ENCODE data around the gene LRP8. TPM values are rescaled to one million over a fixed set of nuclear protein-coding genes. Genes with fewer than 3 reads are reported as not detected.

The LRP8 gene
- total RNA-seq, 1 donor from 2014 or later, result 8.4 TPM

DNA sequence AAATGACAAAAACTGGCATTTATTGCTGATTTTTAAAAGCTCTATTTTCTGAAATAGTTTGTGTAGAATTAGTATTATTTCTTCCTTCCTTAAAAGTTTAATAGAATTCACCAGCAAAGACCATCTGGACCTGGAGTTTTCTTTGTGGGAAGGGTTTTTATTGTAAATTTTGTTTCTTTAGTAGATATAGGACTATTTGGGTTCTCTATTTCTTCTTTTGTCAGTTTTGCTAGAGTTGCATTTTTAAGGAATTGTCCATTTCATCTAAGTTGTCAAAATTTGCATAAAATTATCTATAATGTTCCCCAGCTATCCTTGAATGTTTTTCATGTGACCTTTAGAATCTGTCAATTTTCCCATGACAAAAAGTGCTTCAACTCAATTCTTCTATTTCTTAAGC, 28.8 kb upstream of the LRP8 start:
- H3K27me3 ChIP-seq (ENCODE audit: control insufficient read depth, insufficient read depth, low read length), result no peaks in the 10 kb centered on the region
- H3K4me3 ChIP-seq (ENCODE audit: low read depth, low read length), result no peak overlapping the region
- TF ChIP-seq, protein P1, sequence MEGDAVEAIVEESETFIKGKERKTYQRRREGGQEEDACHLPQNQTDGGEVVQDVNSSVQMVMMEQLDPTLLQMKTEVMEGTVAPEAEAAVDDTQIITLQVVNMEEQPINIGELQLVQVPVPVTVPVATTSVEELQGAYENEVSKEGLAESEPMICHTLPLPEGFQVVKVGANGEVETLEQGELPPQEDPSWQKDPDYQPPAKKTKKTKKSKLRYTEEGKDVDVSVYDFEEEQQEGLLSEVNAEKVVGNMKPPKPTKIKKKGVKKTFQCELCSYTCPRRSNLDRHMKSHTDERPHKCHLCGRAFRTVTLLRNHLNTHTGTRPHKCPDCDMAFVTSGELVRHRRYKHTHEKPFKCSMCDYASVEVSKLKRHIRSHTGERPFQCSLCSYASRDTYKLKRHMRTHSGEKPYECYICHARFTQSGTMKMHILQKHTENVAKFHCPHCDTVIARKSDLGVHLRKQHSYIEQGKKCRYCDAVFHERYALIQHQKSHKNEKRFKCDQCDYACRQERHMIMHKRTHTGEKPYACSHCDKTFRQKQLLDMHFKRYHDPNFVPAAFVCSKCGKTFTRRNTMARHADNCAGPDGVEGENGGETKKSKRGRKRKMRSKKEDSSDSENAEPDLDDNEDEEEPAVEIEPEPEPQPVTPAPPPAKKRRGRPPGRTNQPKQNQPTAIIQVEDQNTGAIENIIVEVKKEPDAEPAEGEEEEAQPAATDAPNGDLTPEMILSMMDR (IDR thresholded peaks at IDR 0.05; ENCODE audit: insufficient read depth, low read length, severe bottlenecking), result no peak
- no peaks in the 10 kb centered on the region for H3K36me3 ChIP-seq (ENCODE audit: control insufficient read depth, insufficient read depth, low read length)
- DNase-seq (ENCODE audit: low read depth) (no peak), FAIRE-seq (no peak)

DNA sequence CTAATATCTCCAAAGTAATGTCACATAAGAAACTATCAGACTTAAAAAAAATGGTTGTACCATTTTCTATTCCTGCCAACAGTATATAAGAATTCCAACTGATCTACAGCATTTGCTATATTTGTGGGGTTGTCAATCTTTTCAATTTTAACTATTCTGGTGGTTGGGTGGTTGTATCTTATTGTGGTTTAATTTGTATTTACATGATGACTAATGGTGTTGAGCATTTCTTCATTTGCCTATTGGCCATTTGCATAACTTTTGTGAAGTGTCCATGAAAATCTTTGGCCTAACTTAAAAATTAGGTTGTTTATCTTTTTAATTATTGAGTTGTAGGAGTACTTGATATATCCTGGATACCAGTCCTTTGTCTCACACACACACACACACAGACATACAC, 26.2 kb upstream of the LRP8 start:
- no peak for FAIRE-seq
- Histone ChIP-seq H3K36me3 (ENCODE audit: control insufficient read depth, insufficient read depth, low read length) (no peaks in the 10 kb centered on the region), H3K4me3 (ENCODE audit: low read depth, low read length) (no peak overlapping the region), H3K27me3 (ENCODE audit: control insufficient read depth, insufficient read depth, low read length) (peaks cover 1% of the 10 kb centered on the region)
- TF ChIP-seq, protein P1 (IDR thresholded peaks at IDR 0.05; ENCODE audit: insufficient read depth, low read length, severe bottlenecking), result no peak
- DNase-seq (ENCODE audit: low read depth), result peak; percentile 6

DNA sequence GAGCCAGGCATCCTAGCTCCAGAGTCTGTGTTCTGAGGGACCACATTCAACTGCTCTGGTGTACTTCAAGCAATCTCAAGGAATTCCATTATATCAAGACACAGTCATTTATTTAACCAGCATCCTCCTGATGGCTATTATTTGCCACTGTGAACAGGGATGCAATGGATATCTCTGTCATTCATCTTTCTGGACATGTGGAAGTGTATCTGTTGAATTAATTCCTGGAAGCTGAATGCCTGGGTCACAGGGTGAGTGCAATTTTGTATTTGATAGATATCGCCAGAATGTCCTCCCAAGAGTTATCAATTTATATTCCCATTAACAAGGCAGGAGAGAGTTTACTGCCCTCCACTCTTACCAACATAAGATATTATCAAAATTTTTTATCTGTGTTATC, 24.7 kb upstream of the LRP8 start:
- Histone ChIP-seq H3K27me3 (ENCODE audit: control insufficient read depth, insufficient read depth, low read length) (peaks cover 1% of the 10 kb centered on the region), H3K4me3 (ENCODE audit: low read depth, low read length) (no peak overlapping the region), H3K36me3 (ENCODE audit: control insufficient read depth, insufficient read depth, low read length) (no peaks in the 10 kb centered on the region)
- FAIRE-seq, result no peak
- DNase-seq (ENCODE audit: low read depth), result no peak
- TF ChIP-seq, protein P1 (IDR thresholded peaks at IDR 0.05; ENCODE audit: insufficient read depth, low read length, severe bottlenecking), result no peak

DNA sequence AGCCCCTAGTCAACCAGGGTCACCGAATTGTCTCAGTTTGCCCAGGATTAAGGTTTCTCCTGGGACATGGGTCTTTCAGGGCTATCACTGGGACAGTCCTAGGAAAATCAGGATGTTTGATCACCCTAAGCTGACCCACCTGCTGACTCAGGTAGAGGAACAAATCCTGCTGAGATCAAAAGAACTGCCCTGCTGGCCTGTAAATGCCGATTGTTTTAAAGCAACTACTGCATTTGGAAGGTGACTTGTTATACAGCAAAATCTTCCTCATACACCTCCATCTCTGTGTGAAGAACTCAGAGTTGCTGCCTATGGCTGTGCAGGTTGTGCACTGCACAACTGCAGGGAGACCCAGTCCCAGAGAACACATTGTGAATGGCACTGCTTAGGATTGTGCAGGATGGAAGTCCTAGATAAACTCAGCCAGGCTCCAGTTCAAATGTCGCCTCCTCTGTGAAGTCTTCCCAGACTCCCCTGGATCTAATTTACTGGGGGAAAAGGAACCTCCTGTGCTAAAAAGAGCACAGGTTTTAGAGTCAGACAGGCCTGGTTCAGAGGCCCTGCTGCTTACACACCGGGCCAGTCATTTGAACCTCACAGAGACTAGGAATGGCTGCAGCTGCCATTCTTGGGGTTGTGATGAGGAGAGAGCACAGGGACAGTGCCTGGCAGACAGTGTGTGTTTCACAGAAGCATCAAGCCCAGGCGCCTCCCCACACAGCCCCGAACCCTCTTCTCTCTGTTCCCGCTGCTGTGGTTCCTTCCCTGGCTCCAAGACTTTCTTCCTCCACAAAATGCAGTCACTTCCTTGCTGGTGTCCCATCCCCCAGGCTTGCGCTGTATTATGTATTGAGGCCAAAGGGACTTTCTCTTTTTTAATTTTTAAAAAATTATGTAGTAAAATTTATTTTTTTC, 23.2 kb upstream of the LRP8 start:
- TF ChIP-seq, protein P1 (IDR thresholded peaks at IDR 0.05; ENCODE audit: insufficient read depth, low read length, severe bottlenecking), result no peak
- FAIRE-seq, result no peak

DNA sequence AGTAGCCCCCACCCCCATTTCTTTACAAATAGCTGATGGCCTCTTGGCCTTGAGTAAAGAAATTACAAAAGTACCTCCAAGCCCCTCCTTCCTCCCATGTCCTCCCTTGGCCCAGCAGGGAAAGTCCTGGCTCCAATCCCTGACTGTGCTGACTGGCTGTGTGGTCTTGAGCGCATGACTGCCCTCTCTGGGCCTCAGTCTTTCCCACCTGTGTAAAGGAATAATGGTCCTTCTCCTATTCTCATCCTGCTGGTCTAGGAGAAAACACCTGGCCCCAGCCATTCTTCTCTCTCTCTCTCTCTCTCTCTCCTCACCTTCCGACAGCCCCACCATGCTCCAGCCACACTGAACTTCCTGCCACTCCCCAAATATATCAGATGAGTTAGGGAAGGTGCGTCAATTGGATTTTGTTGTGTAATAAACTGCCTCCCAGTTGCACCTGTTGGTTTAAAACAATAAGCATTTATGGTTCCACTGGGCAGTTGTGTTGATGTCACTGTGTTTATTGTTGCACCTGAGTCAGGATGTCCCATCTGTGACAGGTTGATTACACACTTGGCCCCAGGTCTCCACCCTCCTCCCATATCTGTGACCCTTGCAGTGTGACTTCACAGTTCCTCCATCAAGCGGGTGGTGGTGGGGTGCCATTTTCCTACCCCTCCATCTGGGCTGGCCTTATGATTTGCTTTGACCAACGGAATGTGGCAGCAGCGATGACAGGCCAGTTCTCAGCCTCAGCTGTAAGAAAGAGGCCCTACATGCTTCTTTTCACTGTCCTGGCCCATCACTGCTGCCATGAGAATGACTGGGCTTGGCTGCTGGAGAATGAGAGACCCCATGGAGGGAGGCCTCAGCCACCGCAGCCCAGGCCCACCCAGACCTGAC, 22.3 kb upstream of the LRP8 start:
- Histone ChIP-seq H3K27me3 (ENCODE audit: control insufficient read depth, insufficient read depth, low read length) (peaks cover 1% of the 10 kb centered on the region), H3K36me3 (ENCODE audit: control insufficient read depth, insufficient read depth, low read length) (no peaks in the 10 kb centered on the region), H3K4me3 (ENCODE audit: low read depth, low read length) (no peak overlapping the region)
- FAIRE-seq (peak; percentile 7), DNase-seq (ENCODE audit: low read depth) (no peak)
- TF ChIP-seq, protein P1 (IDR thresholded peaks at IDR 0.05; ENCODE audit: insufficient read depth, low read length, severe bottlenecking), result no peak

More for the DNA sequence above, 23.2 kb upstream of the LRP8 start:
- no peak for DNase-seq (ENCODE audit: low read depth)
- Histone ChIP-seq H3K27me3 (ENCODE audit: control insufficient read depth, insufficient read depth, low read length) (peaks cover 1% of the 10 kb centered on the region), H3K4me3 (ENCODE audit: low read depth, low read length) (no peak overlapping the region), H3K36me3 (ENCODE audit: control insufficient read depth, insufficient read depth, low read length) (no peaks in the 10 kb centered on the region)

Measured in bronchial epithelial cell (primary cell).